Testis (tissue), 3 donors: ENCODE results near the gene IL17RD. TPM values are rescaled to one million over a fixed set of nuclear protein-coding genes. Genes with fewer than 3 reads are reported as not detected.
A peak's percentile ranks its signal among the peaks of the same experiment; 100 is the strongest.

Experiments
- DNase-seq: peaks from one replicate; pipeline ENCODE4 v3.0.0-alpha.2; 2019
- H3K27ac ChIP-seq, 2 donors: fragments of 200-600 bp; sonication (generic); one replicate each; pipeline ENCODE4 v1.5.1; 2019
- H3K27me3 ChIP-seq: fragments of 200-600 bp; sonication (generic); one replicate; pipeline ENCODE4 v1.5.1; 2019
- H3K36me3 ChIP-seq: fragments of 200-600 bp; sonication (generic); one replicate; pipeline ENCODE4 v1.5.1; 2017; ENCODE audit warnings: low read depth; ENCODE audit errors: missing control alignments
- H3K4me1 ChIP-seq: fragments of 200-600 bp; sonication (generic); one replicate; pipeline ENCODE4 v1.5.1; 2019
- H3K4me3 ChIP-seq, 2 donors: fragments of 200-600 bp; sonication (generic); one replicate each; pipeline ENCODE4 v1.5.1; 2017 to 2019
- H3K9me3 ChIP-seq: fragments of 200-600 bp; sonication (generic); one replicate; pipeline ENCODE4 v1.5.1; 2017
- POLR2A ChIP-seq: fragments of 450-650 bp; IDR thresholded peaks from one replicate; pipeline ENCODE4 v1.6.1; 2017; ENCODE audit warnings: antibody characterized with exemption, mild to moderate bottlenecking, moderate library complexity
- WGBS, 2 donors: methylation state at CpG; one replicate each; pipeline ENCODE4 v1.1.5; 2018; 5-methylcytosine and 5-hydroxymethylcytosine counted together
- intact Hi-C: fragments of 100-400 bp; cut with DNase I; formaldehyde crosslinking; loops from one replicate; pipeline ENCODE4 v1.15.1; 2023; ENCODE audit warnings: low total_unique reads
- polyA plus RNA-seq: library from polyadenylated mRNA; stranded (reverse); fragments of 350-450 nt; fragmentation: Illumina TruSeq; extraction: RNeasy Lipid Tissue Mini Kit (QIAGEN cat#74804); gene quantifications from one replicate; pipeline ENCODE4 v1.2.3, GENCODE V29; 2014; ENCODE audit warnings: low read depth, low replicate concordance; ENCODE audit not compliant: insufficient read depth
- total RNA-seq, 2 donors: library from RNA; depleted of rRNA; stranded (reverse); fragments of >200 nt; gene quantifications; one replicate each; pipeline ENCODE4 v1.2.3, GENCODE V29; 2016
- TF ChIP-seq, protein P1 (sequence below), 3 experiments: fragments of 450-650 bp in 2 of 3; fragments of 200-600 bp in 1 of 3; sonication (generic) in 1 of 3; IDR thresholded peaks; one replicate each; pipeline ENCODE4 v1.5.1; 2016 to 2019; ENCODE audit warnings: antibody characterized with exemption in 3 of 3, mild to moderate bottlenecking in 2 of 3, moderate library complexity in 1 of 3

IL17RD gene
- total and polyA plus RNA-seq, 3 donors from 2014 or later = 25.0 to 29.9 (median 27.9) TPM

- Histone ChIP-seq H3K27me3 (no peaks in the 10 kb centered on the region), H3K4me3 (no peak overlapping the region), H3K27ac (no peak overlapping the region), H3K4me1 (peaks cover 27% of the 10 kb centered on the region), H3K9me3 (no peaks in the 10 kb centered on the region), H3K36me3 (no peaks in the 10 kb centered on the region)
- 48 to 57% methylated on average over 10 of the region's 10 CpGs for WGBS, 2 donors
- intact Hi-C loops = no loop called here
- TF ChIP-seq, protein P1, sequence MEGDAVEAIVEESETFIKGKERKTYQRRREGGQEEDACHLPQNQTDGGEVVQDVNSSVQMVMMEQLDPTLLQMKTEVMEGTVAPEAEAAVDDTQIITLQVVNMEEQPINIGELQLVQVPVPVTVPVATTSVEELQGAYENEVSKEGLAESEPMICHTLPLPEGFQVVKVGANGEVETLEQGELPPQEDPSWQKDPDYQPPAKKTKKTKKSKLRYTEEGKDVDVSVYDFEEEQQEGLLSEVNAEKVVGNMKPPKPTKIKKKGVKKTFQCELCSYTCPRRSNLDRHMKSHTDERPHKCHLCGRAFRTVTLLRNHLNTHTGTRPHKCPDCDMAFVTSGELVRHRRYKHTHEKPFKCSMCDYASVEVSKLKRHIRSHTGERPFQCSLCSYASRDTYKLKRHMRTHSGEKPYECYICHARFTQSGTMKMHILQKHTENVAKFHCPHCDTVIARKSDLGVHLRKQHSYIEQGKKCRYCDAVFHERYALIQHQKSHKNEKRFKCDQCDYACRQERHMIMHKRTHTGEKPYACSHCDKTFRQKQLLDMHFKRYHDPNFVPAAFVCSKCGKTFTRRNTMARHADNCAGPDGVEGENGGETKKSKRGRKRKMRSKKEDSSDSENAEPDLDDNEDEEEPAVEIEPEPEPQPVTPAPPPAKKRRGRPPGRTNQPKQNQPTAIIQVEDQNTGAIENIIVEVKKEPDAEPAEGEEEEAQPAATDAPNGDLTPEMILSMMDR (IDR thresholded peaks at IDR 0.05) = no peak
- TF ChIP-seq POLR2A = no peak
- DNase-seq = no peak
These were observed 7.6 kb downstream of the IL17RD start for GRCh38 chr3:57157545-57157944.

DNA sequence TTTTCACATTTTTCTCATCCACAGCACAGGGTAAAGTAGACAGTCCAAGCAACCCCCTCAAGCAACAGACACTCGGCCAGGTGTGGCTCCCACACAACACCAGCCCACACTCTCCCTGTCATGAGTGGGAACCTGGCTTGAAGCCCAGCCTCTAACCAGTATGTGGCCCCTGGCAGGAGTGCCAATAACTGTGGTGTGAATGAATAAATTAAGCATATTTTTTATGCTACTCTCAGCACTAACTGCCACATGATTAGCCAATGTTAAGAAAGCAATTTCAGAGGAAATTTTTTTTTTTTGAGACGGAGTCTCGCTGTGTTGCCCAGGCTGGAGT lies 9.9 kb downstream of the IL17RD start:
- H3K27ac ChIP-seq = no peak overlapping the region
- TF ChIP-seq POLR2A = no peak
- TF ChIP-seq, protein P1 (IDR thresholded peaks at IDR 0.05) = no peak
- no peak for DNase-seq
- intact Hi-C loops = no loop called here
- no peaks in the 10 kb centered on the region for H3K9me3 ChIP-seq
- 68 to 72% methylated on average over 3 of the region's 3 CpGs for WGBS, 2 donors
- H3K4me1 ChIP-seq = peaks cover 20% of the 10 kb centered on the region
- no peaks in the 10 kb centered on the region for H3K36me3 ChIP-seq
- no peak overlapping the region for H3K4me3 ChIP-seq
- no peaks in the 10 kb centered on the region for H3K27me3 ChIP-seq

- H3K4me1 ChIP-seq = peaks cover 14% of the 10 kb centered on the region
- 40 to 47% methylated on average over 15 of the region's 15 CpGs for WGBS, 2 donors
- TF ChIP-seq, protein P1 (IDR thresholded peaks at IDR 0.05) = no peak
- no peak for TF ChIP-seq POLR2A
- no peak overlapping the region for H3K27ac ChIP-seq
- no peaks in the 10 kb centered on the region for H3K9me3 ChIP-seq
- intact Hi-C loops = no loop called here
- no peak overlapping the region for H3K4me3 ChIP-seq
- no peaks in the 10 kb centered on the region for H3K36me3 ChIP-seq
- no peaks in the 10 kb centered on the region for H3K27me3 ChIP-seq
- DNase-seq = no peak
These were observed 10.5 kb downstream of the IL17RD start for GRCh38 chr3:57154470-57155309.

- DNase-seq = no peak
- H3K27ac ChIP-seq = peak overlapping the region; percentile 48 to 65
- H3K4me3 ChIP-seq = no peak overlapping the region
- no peak for TF ChIP-seq POLR2A
- TF ChIP-seq, protein P1 (IDR thresholded peaks at IDR 0.05) = peak in 2 of 3 experiments; percentile 19 to 23
- intact Hi-C loops = no loop called here
- H3K27me3 ChIP-seq = no peaks in the 10 kb centered on the region
- 49 to 59% methylated on average over 19 of the region's 19 CpGs for WGBS, 2 donors
- H3K4me1 ChIP-seq = peaks cover 10% of the 10 kb centered on the region
- no peaks in the 10 kb centered on the region for H3K36me3 ChIP-seq
- no peaks in the 10 kb centered on the region for H3K9me3 ChIP-seq
These were observed 12.7 kb downstream of the IL17RD start for GRCh38 chr3:57152151-57153143.
